NCI-H146 treated with DMSO at 0.1 percent for 48 hours (cell line): ENCODE data around the gene PLAGL2.
"Not testable (repeated sequence)": the region's sequence is repeated elsewhere in the genome, so short reads cannot be mapped to it uniquely, and the experiment has no call there.

Source experiments
- DNase-seq: peaks from one replicate; lab custom pipeline; 2025; ENCODE audit not compliant: unreplicated experiment; lab: John Stamatoyannopoulos, UW

Gene PLAGL2

DNA sequence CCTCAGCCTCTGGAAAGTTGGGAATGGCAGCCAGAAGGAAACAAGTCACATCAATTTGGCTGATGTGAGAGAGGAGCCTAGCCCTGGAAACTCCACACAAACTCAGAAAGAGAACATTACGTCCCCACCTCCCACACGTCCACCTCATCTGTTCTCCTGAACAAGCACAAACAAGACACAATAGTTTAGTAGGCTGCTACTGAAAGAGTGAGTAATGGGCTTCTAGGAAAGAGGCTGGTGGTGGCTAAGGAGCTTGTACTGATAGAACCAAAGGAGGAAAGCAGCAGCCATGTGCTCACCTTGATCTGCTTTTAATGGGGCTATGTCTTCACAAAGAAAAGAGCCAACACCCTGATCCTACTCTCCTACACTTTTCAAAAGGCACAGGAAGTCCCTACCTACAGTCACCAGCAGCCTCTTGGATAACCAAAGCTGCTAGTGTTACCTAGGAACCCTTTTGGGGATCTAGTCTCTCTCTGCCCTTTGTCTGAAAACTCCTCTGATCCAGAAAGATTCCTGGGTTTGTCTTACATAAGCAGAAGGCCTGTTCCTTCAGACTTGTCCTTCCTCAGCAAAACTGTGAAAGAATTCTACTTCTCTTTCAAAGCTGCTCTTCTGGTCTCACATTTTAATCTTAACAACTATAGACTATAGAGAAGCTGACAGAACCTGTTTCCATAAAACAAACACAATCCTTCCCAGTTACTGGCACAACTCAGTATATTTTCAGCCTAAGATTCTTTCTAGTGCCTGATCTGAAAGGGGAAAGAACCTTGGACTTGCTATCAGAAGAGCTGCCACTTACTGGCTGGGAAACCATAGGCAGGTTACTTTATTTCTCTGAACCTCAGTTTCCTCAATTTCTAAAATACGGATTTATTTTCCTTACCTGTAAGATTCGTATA is 3.1 kb downstream of the PLAGL2 start:
- DNase-seq = no peak

DNA sequence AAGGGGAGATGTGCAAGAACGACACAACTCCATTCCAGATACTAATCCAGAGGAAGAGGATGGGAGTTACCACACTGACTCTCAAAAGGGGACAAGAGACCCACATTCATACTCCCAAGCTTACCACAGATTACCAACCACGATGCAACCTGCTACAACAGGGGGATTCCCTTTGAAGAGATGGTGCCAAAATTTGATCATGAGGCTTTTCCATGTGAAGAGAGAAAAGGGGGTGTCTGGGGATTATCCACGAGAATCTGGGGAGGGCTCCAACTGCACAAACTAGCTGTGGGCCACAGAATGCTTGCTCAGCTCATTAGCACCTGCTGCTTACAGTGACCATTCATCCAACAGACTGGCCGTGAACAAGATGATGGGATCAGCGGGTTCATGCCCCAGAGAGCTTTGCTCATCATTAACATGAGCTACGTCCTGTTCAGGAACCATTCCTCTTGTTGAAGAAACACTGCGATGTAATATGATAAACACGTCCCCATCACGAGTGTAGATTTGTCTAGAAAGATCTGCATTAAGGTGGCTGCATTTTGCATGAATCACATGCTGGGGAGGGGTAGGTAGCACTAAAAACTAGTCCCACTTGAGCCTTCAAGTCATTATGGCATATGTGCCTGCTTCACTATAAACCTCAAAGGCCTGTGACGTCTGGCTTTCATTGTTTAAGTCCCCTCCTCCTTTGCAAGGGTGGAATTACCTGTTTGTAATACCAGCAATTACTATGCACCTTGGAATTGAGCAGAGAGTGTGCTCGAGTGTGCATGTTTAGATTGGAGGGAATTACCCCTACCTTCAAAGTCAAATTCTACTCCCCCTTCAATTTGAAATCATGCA is 4.0 kb downstream of the PLAGL2 start:
- no peak for DNase-seq

DNA sequence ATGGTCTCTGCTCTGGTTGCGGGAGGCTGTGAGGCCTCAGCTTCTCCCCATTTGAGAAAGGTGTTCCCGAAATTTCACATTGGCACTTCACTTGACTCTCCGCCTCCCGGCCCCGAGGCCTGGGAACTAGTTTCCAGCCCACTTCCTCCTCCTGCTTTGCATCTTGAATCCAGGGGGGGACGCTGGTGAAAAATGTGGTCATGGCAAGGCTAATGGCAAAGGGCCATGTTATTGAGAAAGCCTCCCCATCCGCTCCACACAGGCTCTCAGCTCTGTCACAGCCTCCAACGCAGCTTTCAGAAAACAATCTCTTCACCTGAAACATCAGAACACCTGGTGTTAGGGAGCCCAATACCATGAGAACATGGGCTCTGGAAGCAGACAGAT is 5.6 kb downstream of the PLAGL2 start:
- DNase-seq = no peak

DNA sequence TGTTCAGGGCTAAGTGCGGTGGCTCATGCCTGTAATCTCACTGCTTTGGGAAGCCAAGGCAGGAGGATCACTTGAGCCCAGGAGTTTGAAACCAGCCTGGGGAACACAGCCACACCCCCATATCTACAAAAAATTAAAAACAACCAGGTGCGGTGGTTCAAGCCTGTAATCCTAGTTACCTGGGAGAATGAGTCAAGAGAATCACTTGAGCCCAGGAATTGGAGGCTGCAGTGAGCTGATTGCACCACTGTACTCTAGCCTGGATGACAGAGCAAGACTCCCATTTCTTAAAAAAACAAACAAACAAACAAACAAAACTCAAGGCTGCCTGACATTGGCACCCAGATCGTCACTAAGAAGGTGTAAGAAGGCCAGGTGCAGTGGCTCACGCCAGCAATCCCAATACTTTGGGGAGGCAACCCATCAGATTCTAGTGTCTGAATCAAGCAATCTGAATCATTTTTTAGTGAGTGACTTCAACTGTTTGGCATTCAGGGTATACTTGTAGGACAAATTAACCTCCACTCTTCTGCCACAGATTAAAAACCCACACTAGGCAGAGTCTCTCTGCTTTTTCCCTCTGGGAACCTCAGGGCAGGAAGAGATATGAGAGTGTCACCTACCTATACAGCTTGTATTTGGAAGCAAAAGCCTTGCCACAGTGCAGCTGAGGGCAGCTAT is 6.1 kb downstream of the PLAGL2 start:
- no peak for DNase-seq

DNA sequence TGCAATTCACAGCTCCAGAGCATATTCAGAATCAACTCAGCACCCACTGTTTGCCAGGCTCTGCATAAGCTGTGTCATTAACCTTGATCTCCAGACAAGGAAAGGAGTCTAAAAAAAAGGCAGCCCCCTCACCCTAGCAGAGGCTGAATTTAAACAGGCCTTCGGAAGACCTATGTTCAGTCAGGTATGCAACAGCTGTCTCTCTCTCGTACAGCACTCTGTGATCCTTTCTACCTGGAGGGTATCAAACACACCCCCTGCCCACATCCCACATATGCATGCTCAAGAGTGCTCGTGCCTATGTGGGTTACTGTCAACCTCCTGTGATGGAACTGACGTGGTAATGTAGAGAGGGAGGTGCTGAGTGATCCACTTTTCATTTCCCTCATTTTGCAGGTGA is 8.5 kb downstream of the PLAGL2 start:
- no peak for DNase-seq

DNA sequence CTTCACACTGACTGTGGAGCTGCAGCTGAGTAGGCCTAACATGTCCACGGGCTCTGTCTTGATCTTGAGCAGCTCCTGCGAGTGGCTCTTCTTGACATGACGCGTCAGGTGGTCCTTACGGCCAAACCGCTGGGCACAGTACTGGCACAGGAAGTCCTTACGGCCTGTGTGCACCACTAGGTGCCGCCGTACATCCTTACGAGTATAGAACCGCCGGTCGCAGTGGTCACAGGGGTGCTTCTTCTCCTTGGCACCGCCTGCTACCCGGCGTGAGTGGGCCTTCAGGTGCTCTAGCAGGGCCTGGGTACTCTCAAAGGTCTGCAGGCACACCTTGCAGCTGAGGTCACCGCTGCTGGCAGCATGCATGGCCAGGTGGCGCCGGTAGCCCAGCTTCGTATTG is 10.4 kb downstream of the PLAGL2 start:
- DNase-seq = not testable (repeated sequence)

DNA sequence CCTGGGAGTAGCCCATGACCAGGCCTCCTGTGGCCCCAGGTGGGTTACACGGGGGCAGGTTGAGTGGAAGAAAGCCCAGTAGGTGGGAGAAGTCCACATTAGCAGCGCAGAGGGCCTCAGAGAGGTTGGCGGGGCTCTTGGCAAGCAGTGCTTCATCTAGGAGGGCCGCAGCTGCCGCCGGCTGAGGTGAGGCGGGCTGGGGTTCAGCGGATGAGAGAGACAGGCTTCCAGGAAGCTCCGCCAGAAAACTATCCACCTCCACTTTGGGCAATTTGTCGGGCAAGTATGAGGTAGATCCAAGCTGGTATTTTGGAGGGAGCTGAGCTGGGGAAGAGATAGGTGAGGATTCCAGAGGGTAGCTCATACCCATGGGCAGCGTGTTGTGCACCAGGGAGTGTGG is 10.9 kb downstream of the PLAGL2 start:
- DNase-seq = not testable (repeated sequence)

DNA sequence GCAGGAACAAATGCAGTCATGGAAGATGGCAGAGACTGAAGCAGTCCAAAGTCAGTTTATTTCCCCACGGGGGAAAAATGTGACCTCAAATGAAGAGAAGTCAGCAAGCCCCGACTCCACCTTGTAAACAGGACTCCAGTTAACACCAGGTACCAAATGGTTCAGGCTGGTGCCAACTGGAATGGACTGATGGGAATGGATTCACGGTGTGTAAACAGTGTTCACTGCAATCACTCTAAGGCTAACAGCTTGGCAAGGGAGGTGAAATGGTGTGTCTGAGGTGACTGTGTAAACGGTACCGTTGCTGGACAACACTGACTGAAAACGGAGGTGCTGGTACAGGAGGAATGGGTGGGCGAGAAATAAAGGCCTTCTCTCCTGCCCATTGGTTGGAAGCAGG is 12.0 kb downstream of the PLAGL2 start:
- no peak for DNase-seq

DNA sequence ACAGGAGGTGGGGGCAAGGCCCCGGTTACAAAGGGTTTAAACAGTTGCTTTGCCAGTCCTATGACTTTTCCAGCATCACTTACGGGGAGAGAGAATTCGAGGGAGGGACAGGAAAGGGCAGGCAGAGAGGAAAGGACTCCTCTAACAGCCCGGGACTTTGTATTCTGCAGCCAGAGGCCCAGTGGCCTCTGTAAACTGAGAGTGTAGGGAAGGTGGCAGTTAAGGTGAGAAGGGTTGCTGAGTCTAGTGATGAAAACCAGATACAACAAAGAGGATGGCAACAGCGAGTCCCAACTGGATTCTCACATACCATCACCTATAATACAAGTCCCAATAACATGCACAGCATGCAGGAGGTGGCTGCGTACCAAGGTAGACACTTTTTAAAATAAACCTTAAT is 13.5 kb downstream of the PLAGL2 start:
- no peak for DNase-seq

DNA sequence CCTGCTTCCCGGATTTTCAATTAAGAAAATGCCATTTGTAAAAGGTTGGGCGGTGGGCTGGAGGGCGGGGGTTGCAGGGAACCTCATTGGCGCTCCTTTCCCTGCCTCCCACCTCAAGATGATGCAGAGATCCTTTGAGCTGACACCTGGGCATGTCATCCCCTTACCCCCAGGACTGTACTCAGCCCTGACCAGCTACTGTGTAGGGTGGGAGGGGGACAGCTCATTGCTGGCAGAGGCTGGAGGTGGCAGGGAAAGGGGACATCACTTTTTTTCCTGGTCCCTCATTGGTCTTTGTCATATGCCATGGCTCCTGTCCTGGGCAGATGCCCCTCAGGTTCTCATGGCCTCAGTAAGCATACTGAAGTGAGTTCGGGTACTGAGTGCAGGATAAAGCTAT is 14.2 kb downstream of the PLAGL2 start:
- not testable (repeated sequence) for DNase-seq

DNA sequence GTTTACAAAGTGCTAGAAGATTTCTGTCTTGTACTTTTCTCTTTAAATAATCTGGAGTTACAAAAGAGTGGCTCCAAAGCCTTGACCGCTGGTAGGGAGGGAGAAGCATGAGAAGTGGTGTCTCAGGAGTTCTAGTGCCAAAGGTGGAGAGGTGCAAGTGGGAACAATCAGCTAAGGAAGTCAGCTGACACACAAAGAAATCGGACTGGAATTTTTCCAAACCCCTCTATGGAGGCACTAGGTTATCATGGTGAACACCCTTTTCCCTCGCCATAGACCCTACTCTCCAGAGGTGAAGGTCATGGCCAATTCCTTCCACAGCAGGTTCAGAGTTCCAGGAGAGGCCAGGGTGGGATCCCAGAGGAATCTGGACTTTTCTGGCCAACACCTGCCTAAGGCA is 14.8 kb downstream of the PLAGL2 start:
- no peak for DNase-seq

DNA sequence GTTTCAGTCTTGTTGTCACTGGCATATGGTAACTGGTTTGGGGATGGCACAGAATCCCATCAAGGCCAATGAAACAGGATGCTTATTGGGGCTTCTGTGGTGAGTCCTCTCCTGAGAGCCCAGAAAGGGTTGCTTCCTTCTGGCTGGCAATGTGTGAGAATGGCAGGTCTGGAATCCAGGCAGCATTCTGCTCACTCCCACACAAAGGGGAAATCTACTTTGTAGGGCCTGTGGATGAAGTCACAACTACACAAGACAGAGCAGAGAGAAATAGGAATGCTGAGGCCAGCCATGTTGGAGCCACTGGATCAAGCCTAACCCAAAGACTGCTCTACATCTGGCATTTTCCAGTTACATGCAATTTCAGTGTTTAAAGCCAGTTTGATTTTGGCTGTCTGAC is 15.7 kb downstream of the PLAGL2 start:
- no peak for DNase-seq

DNA sequence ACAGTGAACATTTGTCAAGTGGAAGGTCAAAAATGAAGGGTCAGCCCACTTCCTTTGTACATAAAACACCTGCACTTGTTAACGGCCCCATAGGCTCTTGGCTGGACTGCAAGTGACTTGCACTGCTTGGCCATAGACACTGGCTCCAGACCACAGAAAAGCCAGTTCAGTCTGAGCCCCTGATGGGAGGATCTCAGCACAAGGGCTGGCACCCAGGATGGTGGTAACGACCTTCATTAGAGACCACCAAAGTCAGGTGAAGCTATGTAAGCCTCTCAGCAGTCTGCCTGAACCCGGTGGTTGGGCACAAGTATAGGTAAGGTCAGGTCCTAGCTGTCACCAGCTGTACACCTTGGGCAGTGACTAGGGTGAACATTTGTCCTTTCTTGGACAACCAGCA is 16.1 kb downstream of the PLAGL2 start:
- DNase-seq = no peak

DNA sequence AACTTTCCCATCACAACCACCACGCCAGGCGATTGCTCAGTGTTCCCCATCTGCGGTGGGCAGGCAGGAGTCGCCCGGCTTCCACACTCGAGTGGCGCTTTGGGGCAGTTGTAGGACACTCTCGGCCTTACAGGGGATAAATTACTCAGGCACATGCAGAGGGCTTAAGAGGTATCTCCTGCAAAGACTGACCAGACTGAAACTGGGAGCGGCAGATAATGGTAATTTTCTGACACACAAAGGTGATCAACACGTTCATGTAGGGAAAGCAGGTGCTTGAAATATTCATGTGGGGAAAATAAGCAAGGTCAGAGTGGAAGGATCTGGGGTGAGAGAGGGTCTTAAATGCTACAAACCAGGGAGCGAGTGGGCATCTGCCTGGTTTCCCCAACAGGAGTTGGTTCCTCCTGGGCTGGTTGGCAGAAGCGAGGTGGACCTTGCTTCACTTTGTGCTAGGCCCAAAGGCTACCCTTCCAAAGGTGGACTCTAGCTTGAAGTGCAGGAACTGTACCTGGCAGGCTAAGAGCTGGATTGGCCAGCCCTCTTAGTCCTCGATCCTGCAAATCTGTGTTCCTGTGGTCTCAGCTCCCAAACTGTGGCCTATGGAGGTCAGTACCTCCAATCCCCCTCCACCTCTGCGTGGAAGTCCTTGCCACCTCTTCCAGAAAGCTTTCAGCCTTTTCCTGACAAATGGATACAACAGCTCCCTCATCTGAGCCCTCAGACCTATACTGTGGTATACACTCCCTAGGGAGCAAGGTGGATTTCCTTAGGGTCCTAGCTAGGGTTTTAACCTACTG is 16.7 kb downstream of the PLAGL2 start:
- no peak for DNase-seq

DNA sequence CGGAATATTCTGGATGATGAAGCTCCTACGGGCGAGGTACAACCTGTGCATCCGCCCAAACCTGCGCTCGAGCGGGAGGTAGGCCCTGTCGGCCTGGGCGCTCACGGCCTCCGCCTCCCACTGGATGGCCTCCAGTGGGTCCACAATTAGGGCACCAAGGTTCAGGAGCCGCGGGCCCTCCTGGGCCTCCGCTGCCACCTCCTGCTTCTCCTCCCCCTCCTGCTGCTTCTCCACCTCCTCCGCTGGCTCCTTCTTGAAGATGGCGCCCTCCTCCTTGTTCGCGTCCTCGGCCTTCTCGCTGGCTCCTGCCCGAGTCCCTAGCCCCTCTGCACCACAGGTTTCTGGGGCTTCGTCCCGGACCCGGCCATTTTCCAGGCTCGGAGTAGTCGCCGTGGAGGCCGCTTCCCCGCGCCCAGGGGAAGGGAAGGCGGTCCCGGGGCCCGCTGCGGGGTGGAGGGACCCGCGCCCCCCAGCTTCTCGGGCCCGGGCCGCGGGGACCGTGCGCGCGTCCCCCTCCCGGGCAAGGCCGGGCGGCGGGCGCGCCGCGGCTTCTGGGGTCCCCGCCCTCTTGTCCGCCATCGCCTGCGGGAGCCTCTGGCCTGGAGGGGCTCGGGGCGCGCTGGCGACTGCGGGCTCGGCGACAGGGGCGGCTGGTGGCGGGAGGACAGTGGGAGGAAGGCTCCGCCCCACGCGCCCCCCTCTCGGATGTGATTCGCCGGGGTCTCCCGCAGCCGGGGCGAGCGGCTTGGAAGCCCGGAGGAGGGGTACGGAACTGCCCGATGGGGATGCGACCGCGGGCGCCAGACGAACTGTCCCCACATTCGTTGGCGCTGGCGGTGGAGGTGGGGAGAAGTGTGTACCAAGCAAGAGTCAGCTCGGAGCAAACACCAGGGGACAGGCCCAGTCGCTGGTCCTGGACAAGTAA is 17.6 kb downstream of the PLAGL2 start:
- DNase-seq = peak; percentile 72

DNA sequence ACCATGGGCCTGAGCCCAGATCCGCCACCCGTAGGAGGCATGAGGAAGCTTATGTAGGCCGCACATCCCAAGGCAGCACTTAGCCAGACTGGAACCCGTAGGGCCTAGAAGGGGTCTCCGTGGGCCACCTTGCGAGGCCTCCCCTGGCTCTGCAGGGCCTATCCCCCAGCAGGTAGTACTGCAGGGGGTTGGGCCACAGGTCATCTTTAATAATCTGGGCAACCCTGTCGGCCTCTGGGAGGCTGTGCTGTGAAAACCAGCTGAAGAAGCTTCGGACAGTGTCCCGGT is 18.5 kb downstream of the PLAGL2 start:
- DNase-seq = no peak

DNA sequence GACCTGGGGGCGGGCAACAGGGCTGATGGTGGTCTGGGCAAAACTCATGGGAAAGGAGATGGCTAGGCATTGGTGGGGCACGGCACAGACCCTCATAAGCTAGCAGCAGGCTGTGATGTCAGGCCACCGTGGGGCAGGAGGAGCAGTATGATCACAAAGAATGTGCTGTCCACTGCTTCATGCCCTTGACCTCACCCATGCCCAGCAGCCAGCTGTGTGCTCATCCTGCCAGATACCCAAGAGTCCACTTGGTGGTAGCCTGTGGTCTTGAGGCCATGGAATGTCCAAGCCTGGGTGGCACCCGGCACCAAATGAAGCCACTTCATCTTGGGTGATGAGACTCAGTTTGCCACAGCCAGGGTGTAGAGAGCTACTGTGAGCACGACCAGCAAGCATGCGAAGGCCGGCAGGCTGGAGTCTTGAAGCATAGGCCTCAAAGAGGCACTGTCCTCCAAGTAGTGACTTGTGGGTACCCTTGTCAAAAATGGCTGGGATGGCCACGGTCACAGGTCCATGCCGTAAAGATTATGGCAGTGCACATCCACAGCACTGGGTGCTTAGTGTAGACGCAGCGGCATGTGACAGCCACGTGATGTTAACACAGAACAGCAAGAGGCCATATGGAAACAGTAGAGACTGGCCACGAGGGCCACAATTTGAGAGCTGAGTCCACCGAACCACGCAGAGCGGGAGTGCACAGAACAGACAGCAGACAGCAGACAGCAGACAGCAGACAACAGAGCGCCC is 19.0 kb downstream of the PLAGL2 start:
- no peak for DNase-seq

DNA sequence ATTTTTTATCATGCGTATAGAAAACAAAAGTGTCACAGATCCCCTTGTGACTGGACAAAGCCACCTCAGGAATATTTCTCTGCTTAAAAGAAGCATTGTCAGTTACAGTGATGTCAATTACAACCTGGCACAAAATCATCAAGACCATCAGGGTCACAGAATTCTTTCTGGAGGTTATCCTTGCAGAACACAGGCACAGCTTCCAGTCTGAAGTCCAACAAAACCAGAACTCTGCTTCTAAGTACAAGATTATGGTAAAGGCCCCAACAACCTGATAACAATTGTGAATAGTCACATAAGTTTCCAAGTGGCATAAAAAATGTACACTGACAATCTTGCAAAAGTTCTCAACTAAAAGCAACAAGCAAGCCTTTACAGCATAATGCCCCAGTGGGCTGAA is 21.0 kb downstream of the PLAGL2 start:
- DNase-seq = no peak

DNA sequence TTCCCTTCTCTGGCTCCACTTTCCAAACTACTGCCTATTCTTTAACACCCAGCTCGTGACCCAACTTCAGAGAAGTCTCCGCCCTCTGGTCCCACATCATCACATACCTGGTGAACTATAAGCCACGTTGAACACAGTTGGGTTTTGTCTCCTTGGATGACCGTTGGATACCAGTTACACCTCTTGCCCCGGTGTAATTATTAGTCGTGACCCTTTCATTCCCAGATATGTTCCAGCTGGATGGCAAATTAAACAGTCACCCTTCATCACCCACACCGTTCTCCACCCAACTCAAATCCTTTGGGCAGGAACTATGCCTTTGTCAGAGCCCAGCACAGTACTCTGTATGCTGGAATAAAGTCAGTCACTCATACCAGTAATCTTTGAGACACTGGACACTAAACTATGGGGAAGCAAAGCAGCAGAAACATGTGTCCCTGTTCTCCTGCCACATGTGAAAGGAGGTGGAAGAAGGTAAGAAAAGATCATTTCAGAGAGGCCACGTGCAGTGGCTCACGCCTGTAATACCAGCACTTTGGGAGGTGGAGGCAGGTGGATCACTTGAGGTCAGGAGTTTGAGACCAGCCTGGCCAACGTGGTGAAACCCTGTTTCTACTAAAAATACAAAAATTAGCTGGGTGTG is 22.5 kb downstream of the PLAGL2 start:
- DNase-seq = no peak
